Measurements from ENCODE around the gene PLCH1. TPM values are rescaled to one million over a fixed set of nuclear protein-coding genes. Genes with fewer than 3 reads are reported as not detected.

Gene PLCH1
- total RNA-seq, 1 donor from 2014 or later = not detected

- no peak for DNase-seq (ENCODE audit: extremely low spot score, unreplicated experiment)
- peaks cover 11% of the 10 kb centered on the region for H3K4me1 Mint-ChIP-seq (ENCODE audit: unreplicated experiment)
- peaks cover 2% of the 10 kb centered on the region for H3K36me3 Mint-ChIP-seq (ENCODE audit: unreplicated experiment)
- H3K27me3 Mint-ChIP-seq (ENCODE audit: unreplicated experiment) = peaks cover 10% of the 10 kb centered on the region
- no peak overlapping the region for H3K27ac Mint-ChIP-seq (ENCODE audit: unreplicated experiment)
- no peak for TF ChIP-seq CTCF (IDR thresholded peaks at IDR 0.05)
- no peak overlapping the region for H3K4me3 Mint-ChIP-seq (ENCODE audit: unreplicated experiment)
- no peaks in the 10 kb centered on the region for H3K9me3 Mint-ChIP-seq (ENCODE audit: unreplicated experiment)
These were observed 375.6 kb downstream of the PLCH1 start for GRCh38 chr3:155369244-155369643.

GRCh38 chr3:155368786-155369185 lies 376.1 kb downstream of the PLCH1 start:
- peaks cover 2% of the 10 kb centered on the region for H3K36me3 Mint-ChIP-seq (ENCODE audit: unreplicated experiment)
- H3K4me3 Mint-ChIP-seq (ENCODE audit: unreplicated experiment) = no peak overlapping the region
- no peak for TF ChIP-seq CTCF (IDR thresholded peaks at IDR 0.05)
- H3K27ac Mint-ChIP-seq (ENCODE audit: unreplicated experiment) = no peak overlapping the region
- DNase-seq (ENCODE audit: extremely low spot score, unreplicated experiment) = no peak
- peaks cover 13% of the 10 kb centered on the region for H3K27me3 Mint-ChIP-seq (ENCODE audit: unreplicated experiment)
- H3K4me1 Mint-ChIP-seq (ENCODE audit: unreplicated experiment) = peaks cover 11% of the 10 kb centered on the region
- no peaks in the 10 kb centered on the region for H3K9me3 Mint-ChIP-seq (ENCODE audit: unreplicated experiment)

GRCh38 chr3:155367506-155367905 lies 377.4 kb downstream of the PLCH1 start:
- no peak for DNase-seq (ENCODE audit: extremely low spot score, unreplicated experiment)
- H3K36me3 Mint-ChIP-seq (ENCODE audit: unreplicated experiment) = peaks cover 2% of the 10 kb centered on the region
- peaks cover 15% of the 10 kb centered on the region for H3K27me3 Mint-ChIP-seq (ENCODE audit: unreplicated experiment)
- no peak for TF ChIP-seq CTCF (IDR thresholded peaks at IDR 0.05)
- H3K4me3 Mint-ChIP-seq (ENCODE audit: unreplicated experiment) = no peak overlapping the region
- no peaks in the 10 kb centered on the region for H3K9me3 Mint-ChIP-seq (ENCODE audit: unreplicated experiment)
- no peak overlapping the region for H3K27ac Mint-ChIP-seq (ENCODE audit: unreplicated experiment)
- H3K4me1 Mint-ChIP-seq (ENCODE audit: unreplicated experiment) = peaks cover 13% of the 10 kb centered on the region

- H3K27me3 Mint-ChIP-seq (ENCODE audit: unreplicated experiment) = peaks cover 18% of the 10 kb centered on the region
- H3K4me1 Mint-ChIP-seq (ENCODE audit: unreplicated experiment) = peaks cover 13% of the 10 kb centered on the region
- H3K36me3 Mint-ChIP-seq (ENCODE audit: unreplicated experiment) = peaks cover 2% of the 10 kb centered on the region
- no peak overlapping the region for H3K4me3 Mint-ChIP-seq (ENCODE audit: unreplicated experiment)
- no peak for DNase-seq (ENCODE audit: extremely low spot score, unreplicated experiment)
- no peak for TF ChIP-seq CTCF (IDR thresholded peaks at IDR 0.05)
- H3K9me3 Mint-ChIP-seq (ENCODE audit: unreplicated experiment) = no peaks in the 10 kb centered on the region
- H3K27ac Mint-ChIP-seq (ENCODE audit: unreplicated experiment) = no peak overlapping the region
These were observed 379.6 kb downstream of the PLCH1 start for GRCh38 chr3:155365178-155365783.

GRCh38 chr3:155364492-155364891 lies 380.4 kb downstream of the PLCH1 start:
- Mint-ChIP-seq H3K9me3 (ENCODE audit: unreplicated experiment) (no peaks in the 10 kb centered on the region), H3K4me3 (ENCODE audit: unreplicated experiment) (no peak overlapping the region), H3K27me3 (ENCODE audit: unreplicated experiment) (peaks cover 23% of the 10 kb centered on the region), H3K36me3 (ENCODE audit: unreplicated experiment) (peaks cover 2% of the 10 kb centered on the region), H3K27ac (ENCODE audit: unreplicated experiment) (no peak overlapping the region), H3K4me1 (ENCODE audit: unreplicated experiment) (peaks cover 13% of the 10 kb centered on the region)
- TF ChIP-seq CTCF (IDR thresholded peaks at IDR 0.05) = no peak
- DNase-seq (ENCODE audit: extremely low spot score, unreplicated experiment) = no peak

Data from osteocyte (in vitro differentiated cells).